ENCODE data around the gene KRTAP12-3. TPM values are rescaled to one million over a fixed set of nuclear protein-coding genes. Genes with fewer than 3 reads are reported as not detected.

The KRTAP12-3 gene
- total RNA-seq, 1 experiment from 2014 or later, result not detected

- H3K9me3 ChIP-seq (ENCODE audit: low read depth, low read length, poor library complexity, severe bottlenecking), result peaks cover 12% of the 10 kb centered on the region
- CTCF ChIA-PET, result no interaction called here
- H3K4me3 ChIP-seq (ENCODE audit: low read depth, low read length, poor library complexity, severe bottlenecking), result no peak overlapping the region
- POLR2A ChIA-PET (ENCODE audit: low non-redundant PET), result interaction anchor here (1.0 kb wide), 1 partner anchor 44 kb away, joined by 3 read pairs; no protein-coding TSS in a partner anchor
- TF ChIP-seq CTCF (conservative IDR thresholded peaks at IDR 0.05; ENCODE audit: low read depth, low read length), result no peak
- TF ChIP-seq EZH2 (IDR thresholded peaks at IDR 0.05; ENCODE audit: borderline replicate concordance, low read depth, low read length, poor library complexity, severe bottlenecking), result no peak
- H3K27me3 ChIP-seq (replicated peaks; ENCODE audit: insufficient read depth, low read depth, low read length, poor library complexity), result no peaks in the 10 kb centered on the region
- no peaks in the 10 kb centered on the region for H3K4me1 ChIP-seq (ENCODE audit: insufficient read depth, low read length, poor library complexity, severe bottlenecking)
- BruUV-seq (replicated peaks), result no TSS peak
- H3K27ac ChIP-seq (ENCODE audit: low read depth, low read length, poor library complexity, severe bottlenecking), result no peak overlapping the region
- DNase-seq (ENCODE audit: low spot score), result no peak
- H3K36me3 ChIP-seq (ENCODE audit: insufficient read depth, low read length, poor library complexity, severe bottlenecking), result no peaks in the 10 kb centered on the region
- intact Hi-C loops (cut with micrococcal nuclease; ENCODE audit: unreplicated experiment), result no loop called here
Observed at GRCh38 chr21:44697811-44698734, 40.3 kb downstream of the KRTAP12-3 start.

GRCh38 chr21:44699502-44700001 lies 41.8 kb downstream of the KRTAP12-3 start:
- no peaks in the 10 kb centered on the region for H3K4me1 ChIP-seq (ENCODE audit: insufficient read depth, low read length, poor library complexity, severe bottlenecking)
- intact Hi-C loops (cut with micrococcal nuclease; ENCODE audit: unreplicated experiment), result no loop called here
- TF ChIP-seq CTCF (conservative IDR thresholded peaks at IDR 0.05; ENCODE audit: low read depth, low read length) (no peak), EZH2 (IDR thresholded peaks at IDR 0.05; ENCODE audit: borderline replicate concordance, low read depth, low read length, poor library complexity, severe bottlenecking) (no peak)
- H3K4me3 ChIP-seq (ENCODE audit: low read depth, low read length, poor library complexity, severe bottlenecking), result no peak overlapping the region
- no peak overlapping the region for H3K27ac ChIP-seq (ENCODE audit: low read depth, low read length, poor library complexity, severe bottlenecking)
- no peaks in the 10 kb centered on the region for H3K36me3 ChIP-seq (ENCODE audit: insufficient read depth, low read length, poor library complexity, severe bottlenecking)
- BruUV-seq (replicated peaks), result no TSS peak
- CTCF ChIA-PET, result interaction anchor here (0.7 kb wide), 1 partner anchor 25 kb away, joined by 4 read pairs; no protein-coding TSS in a partner anchor
- POLR2A ChIA-PET (ENCODE audit: low non-redundant PET), result no interaction called here
- no peaks in the 10 kb centered on the region for H3K27me3 ChIP-seq (replicated peaks; ENCODE audit: insufficient read depth, low read depth, low read length, poor library complexity)
- H3K9me3 ChIP-seq (ENCODE audit: low read depth, low read length, poor library complexity, severe bottlenecking), result no peaks in the 10 kb centered on the region
- DNase-seq (ENCODE audit: low spot score), result no peak

GRCh38 chr21:44700101-44701022 lies 42.6 kb downstream of the KRTAP12-3 start:
- H3K4me1 ChIP-seq (ENCODE audit: insufficient read depth, low read length, poor library complexity, severe bottlenecking), result no peaks in the 10 kb centered on the region
- ChIA-PET CTCF (no interaction called here), POLR2A (ENCODE audit: low non-redundant PET) (no interaction called here)
- no peak for DNase-seq (ENCODE audit: low spot score)
- H3K27me3 ChIP-seq (replicated peaks; ENCODE audit: insufficient read depth, low read depth, low read length, poor library complexity), result no peaks in the 10 kb centered on the region
- intact Hi-C loops (cut with micrococcal nuclease; ENCODE audit: unreplicated experiment), result no loop called here
- TF ChIP-seq CTCF (conservative IDR thresholded peaks at IDR 0.05; ENCODE audit: low read depth, low read length) (no peak), EZH2 (IDR thresholded peaks at IDR 0.05; ENCODE audit: borderline replicate concordance, low read depth, low read length, poor library complexity, severe bottlenecking) (no peak)
- no peak overlapping the region for H3K4me3 ChIP-seq (ENCODE audit: low read depth, low read length, poor library complexity, severe bottlenecking)
- H3K36me3 ChIP-seq (ENCODE audit: insufficient read depth, low read length, poor library complexity, severe bottlenecking), result no peaks in the 10 kb centered on the region
- no peak overlapping the region for H3K27ac ChIP-seq (ENCODE audit: low read depth, low read length, poor library complexity, severe bottlenecking)
- no TSS peak for BruUV-seq (replicated peaks)
- no peaks in the 10 kb centered on the region for H3K9me3 ChIP-seq (ENCODE audit: low read depth, low read length, poor library complexity, severe bottlenecking)

Measured in A673 (cell line).